PFSK-1 (cell line): Measurements from ENCODE around the gene CHD5.

ENCODE experiments used
- FOXP2 ChIP-seq: optimal IDR thresholded peaks from 2 replicates; pipeline ENCODE3; 2011; ENCODE audit warnings: borderline replicate concordance, control low read depth, inconsistent platforms; ENCODE audit not compliant: insufficient read depth; ENCODE audit errors: extremely low read length, extremely low read depth
- POLR2AphosphoS5 ChIP-seq: IDR thresholded peaks from 2 replicates; pipeline ENCODE4 v1.6.1; 2012; ENCODE audit warnings: low read depth, mild to moderate bottlenecking, control low read depth, low read length, moderate library complexity
- SIN3A ChIP-seq: IDR thresholded peaks from 2 replicates; pipeline ENCODE4 v1.6.1; 2012; ENCODE audit warnings: mild to moderate bottlenecking, low read length, moderate library complexity, borderline replicate concordance; ENCODE audit not compliant: insufficient read depth
- TAF1 ChIP-seq: IDR thresholded peaks from 2 replicates; pipeline ENCODE4 v1.6.1; 2012; ENCODE audit warnings: low read length, control low read depth, borderline replicate concordance; ENCODE audit not compliant: insufficient read depth
- TF ChIP-seq, protein P1 (sequence below), 2 experiments: IDR thresholded peaks; 2 replicates each; pipeline versions ENCODE4 v1.6.1 to v1.8.0; 2011 to 2012; ENCODE audit warnings: low read depth in 2 of 2, low read length in 2 of 2, control low read depth in 1 of 2, inconsistent platforms in 1 of 2, mild to moderate bottlenecking in 1 of 2, moderate library complexity in 1 of 2; ENCODE audit not compliant: insufficient read depth in 1 of 2

CHD5 gene

DNA sequence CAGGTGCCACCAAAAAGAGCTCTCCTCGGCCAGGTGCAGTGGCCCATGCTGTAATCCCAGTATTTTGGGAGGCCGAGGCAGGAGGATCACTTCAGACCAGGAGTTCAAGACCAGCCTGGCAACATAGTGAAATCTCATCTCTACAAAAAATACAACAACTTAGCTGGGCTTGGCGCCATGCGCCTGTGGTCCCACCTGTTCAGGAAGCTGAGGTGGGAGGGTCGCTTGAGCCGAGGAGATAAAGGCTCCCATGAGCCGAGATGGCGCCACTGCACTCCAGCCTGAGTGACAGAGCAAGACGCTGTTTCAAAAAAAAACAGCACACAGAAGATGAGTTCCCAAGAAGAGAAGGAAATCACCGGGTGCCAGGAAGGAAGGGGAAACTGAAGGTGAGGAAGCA is 67.0 kb downstream of the CHD5 start:
- TF ChIP-seq FOXP2 (no peak), TAF1 (no peak), SIN3A (no peak), POLR2AphosphoS5 (no peak)
- TF ChIP-seq, protein P1, sequence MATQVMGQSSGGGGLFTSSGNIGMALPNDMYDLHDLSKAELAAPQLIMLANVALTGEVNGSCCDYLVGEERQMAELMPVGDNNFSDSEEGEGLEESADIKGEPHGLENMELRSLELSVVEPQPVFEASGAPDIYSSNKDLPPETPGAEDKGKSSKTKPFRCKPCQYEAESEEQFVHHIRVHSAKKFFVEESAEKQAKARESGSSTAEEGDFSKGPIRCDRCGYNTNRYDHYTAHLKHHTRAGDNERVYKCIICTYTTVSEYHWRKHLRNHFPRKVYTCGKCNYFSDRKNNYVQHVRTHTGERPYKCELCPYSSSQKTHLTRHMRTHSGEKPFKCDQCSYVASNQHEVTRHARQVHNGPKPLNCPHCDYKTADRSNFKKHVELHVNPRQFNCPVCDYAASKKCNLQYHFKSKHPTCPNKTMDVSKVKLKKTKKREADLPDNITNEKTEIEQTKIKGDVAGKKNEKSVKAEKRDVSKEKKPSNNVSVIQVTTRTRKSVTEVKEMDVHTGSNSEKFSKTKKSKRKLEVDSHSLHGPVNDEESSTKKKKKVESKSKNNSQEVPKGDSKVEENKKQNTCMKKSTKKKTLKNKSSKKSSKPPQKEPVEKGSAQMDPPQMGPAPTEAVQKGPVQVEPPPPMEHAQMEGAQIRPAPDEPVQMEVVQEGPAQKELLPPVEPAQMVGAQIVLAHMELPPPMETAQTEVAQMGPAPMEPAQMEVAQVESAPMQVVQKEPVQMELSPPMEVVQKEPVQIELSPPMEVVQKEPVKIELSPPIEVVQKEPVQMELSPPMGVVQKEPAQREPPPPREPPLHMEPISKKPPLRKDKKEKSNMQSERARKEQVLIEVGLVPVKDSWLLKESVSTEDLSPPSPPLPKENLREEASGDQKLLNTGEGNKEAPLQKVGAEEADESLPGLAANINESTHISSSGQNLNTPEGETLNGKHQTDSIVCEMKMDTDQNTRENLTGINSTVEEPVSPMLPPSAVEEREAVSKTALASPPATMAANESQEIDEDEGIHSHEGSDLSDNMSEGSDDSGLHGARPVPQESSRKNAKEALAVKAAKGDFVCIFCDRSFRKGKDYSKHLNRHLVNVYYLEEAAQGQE (IDR thresholded peaks at IDR 0.05; ENCODE audit: insufficient read depth in 1 of 2, low read depth in 2 of 2, low read length in 2 of 2): no peak

DNA sequence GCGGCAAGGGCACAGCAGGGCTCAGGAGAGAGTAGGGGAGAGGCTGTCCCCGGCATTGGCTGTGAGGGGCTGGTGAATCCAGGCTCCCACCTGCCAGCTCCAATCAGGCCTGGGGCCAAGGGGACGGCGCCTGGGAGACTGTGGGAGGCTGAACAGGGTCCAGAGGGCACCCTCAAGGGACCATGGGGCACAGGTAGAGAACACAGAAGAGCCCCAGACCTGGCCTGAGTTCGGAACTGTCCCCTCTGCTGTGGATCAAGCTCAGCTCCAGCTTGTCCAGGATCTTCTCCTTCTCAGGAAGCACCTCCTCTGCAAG is 67.5 kb downstream of the CHD5 start:
- no peak for TF ChIP-seq POLR2AphosphoS5
- TF ChIP-seq TAF1: no peak
- TF ChIP-seq, protein P1 (IDR thresholded peaks at IDR 0.05; ENCODE audit: insufficient read depth in 1 of 2, low read depth in 2 of 2, low read length in 2 of 2): no peak
- TF ChIP-seq FOXP2: no peak
- TF ChIP-seq SIN3A: no peak

DNA sequence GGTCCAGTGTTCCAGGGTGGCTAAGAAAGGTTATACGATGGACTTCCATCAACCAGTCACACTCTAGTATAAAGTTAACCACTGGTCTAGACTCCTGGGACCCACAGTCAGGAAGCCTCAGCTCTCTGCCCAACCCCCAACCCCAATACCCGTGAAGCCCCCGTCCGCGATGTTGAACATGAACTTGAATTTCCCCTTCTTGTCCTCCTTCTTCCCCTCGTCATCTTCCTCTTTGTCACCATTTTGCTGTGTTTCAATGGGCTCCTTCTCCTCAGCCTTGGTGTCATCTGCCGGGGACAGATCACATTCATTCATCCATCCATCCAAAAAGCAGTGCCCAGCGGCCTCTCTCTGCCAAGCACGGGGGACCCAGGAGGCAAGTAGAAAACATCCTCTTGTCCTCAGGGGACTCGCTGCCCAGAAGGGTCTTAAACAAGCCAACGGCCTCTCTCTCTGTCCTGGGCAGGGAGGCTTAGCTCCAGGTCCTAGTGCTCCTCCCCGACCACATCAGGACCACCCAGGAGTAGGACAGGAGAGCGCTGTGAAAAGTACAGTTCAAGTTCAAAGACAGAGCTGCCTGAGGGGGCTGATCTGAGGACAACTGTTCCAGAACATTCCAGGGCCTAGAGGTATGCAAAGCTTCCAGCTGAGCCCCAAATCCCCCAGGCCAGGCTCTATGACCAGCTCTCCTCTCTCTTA is 68.0 kb downstream of the CHD5 start:
- TF ChIP-seq FOXP2: no peak
- no peak for TF ChIP-seq SIN3A
- no peak for TF ChIP-seq POLR2AphosphoS5
- TF ChIP-seq, protein P1 (IDR thresholded peaks at IDR 0.05; ENCODE audit: insufficient read depth in 1 of 2, low read depth in 2 of 2, low read length in 2 of 2): no peak
- TF ChIP-seq TAF1: no peak

DNA sequence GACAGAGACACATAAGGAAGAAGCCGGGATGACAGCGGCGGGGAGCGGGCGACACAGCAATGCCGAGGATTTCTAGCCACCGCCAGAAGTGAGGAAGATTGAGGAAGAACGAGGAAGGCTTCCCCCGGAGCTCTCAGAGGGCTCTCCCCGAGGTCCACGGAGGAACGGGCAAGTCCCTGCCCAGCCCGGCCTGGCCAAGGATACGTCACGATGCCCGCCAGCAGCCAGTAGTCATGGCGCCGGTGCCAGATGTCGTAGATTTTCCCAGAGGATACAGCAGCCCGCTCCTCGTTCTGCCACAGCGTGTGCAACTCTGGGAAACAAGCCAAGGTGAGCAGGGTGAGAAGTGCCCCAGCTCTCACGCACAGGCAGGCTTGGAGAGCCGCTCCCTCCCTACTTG is 68.5 kb downstream of the CHD5 start:
- no peak for TF ChIP-seq FOXP2
- no peak for TF ChIP-seq POLR2AphosphoS5
- no peak for TF ChIP-seq SIN3A
- no peak for TF ChIP-seq TAF1
- TF ChIP-seq, protein P1 (IDR thresholded peaks at IDR 0.05; ENCODE audit: insufficient read depth in 1 of 2, low read depth in 2 of 2, low read length in 2 of 2): no peak

DNA sequence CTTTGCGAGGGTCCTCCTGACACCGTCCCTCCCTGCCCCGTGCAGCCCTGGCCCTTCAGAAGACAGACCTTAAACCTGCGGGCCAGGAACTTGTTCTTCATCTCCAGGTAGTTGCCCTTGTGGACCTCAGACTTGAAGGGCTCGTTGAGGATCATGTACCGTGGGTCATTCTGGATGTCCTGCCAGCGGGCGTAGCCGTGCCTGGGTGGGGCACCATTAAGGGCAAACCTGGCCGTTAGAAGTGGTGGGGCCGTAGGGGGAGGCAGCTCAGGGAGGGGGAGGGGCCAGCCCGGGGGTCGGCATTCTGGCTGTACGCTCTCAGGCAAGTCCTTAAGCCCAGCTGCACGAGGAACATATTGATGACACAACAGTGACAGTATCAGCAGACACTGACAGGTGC is 69.8 kb downstream of the CHD5 start:
- TF ChIP-seq FOXP2: no peak
- no peak for TF ChIP-seq POLR2AphosphoS5
- no peak for TF ChIP-seq TAF1
- TF ChIP-seq, protein P1 (IDR thresholded peaks at IDR 0.05; ENCODE audit: insufficient read depth in 1 of 2, low read depth in 2 of 2, low read length in 2 of 2): no peak
- no peak for TF ChIP-seq SIN3A
